GM19351 (cell line): Measurements from ENCODE around the gene CNOT3.

ENCODE experiments used
- ATAC-seq: cut with Tn5 transposase; IDR thresholded peaks from one replicate; pipeline ENCODE4 v1.9.1; 2021; ENCODE audit warnings: mild to moderate bottlenecking, moderate library complexity; ENCODE audit not compliant: unreplicated experiment

CNOT3 gene

GRCh38 chr19:54147676-54148075 is 10.1 kb downstream of the CNOT3 start:
- ATAC-seq, result no peak

GRCh38 chr19:54148158-54148557 is 10.6 kb downstream of the CNOT3 start:
- no peak for ATAC-seq

GRCh38 chr19:54149021-54149812 is 11.7 kb downstream of the CNOT3 start:
- no peak for ATAC-seq

GRCh38 chr19:54151362-54152035 is 13.9 kb downstream of the CNOT3 start:
- no peak for ATAC-seq

GRCh38 chr19:54152267-54152666 is 14.7 kb downstream of the CNOT3 start:
- no peak for ATAC-seq

- ATAC-seq, result no peak
Measured at GRCh38 chr19:54152878-54153524, 15.4 kb downstream of the CNOT3 start.

GRCh38 chr19:54153731-54154326 is 16.3 kb downstream of the CNOT3 start:
- no peak for ATAC-seq

- ATAC-seq, result no peak
Measured at GRCh38 chr19:54154603-54155345, 17.2 kb downstream of the CNOT3 start.

- ATAC-seq, result no peak
Measured at GRCh38 chr19:54155694-54156093, 18.1 kb downstream of the CNOT3 start.

GRCh38 chr19:54156490-54156889 is 18.9 kb downstream of the CNOT3 start:
- no peak for ATAC-seq

GRCh38 chr19:54156953-54157352 is 19.4 kb downstream of the CNOT3 start:
- no peak for ATAC-seq

- no peak for ATAC-seq
Measured at GRCh38 chr19:54158812-54159351, 21.3 kb downstream of the CNOT3 start.

GRCh38 chr19:54159352-54160181 is 22.0 kb downstream of the CNOT3 start, which contains the start of gene LENG1:
LENG1 (minus strand) TSS chr19:54159721; CDS start chr19:54159695, 26 bp downstream.
- peak; percentile 89 for ATAC-seq

- no peak for ATAC-seq
Measured at GRCh38 chr19:54160182-54160811, 22.7 kb downstream of the CNOT3 start.

GRCh38 chr19:54160854-54161253 is 23.3 kb downstream of the CNOT3 start:
- ATAC-seq, result no peak

GRCh38 chr19:54162241-54162805 is 24.8 kb downstream of the CNOT3 start:
- ATAC-seq, result no peak

- ATAC-seq, result no peak
Measured at GRCh38 chr19:54162884-54163283, 25.3 kb downstream of the CNOT3 start.

GRCh38 chr19:54164369-54165068 is 27.0 kb downstream of the CNOT3 start:
- ATAC-seq, result no peak
